Fibroblast of lung (primary cell): ENCODE measurements around the gene FBN1.

Experiments
- CTCF ChIP-seq, 2 donors: IDR thresholded peaks in 1 of 2; conservative IDR thresholded peaks in 1 of 2; 1 replicate in 1 of 2; 2 replicates in 1 of 2; pipeline ENCODE4 v1.5.1; 2011 to 2012; ENCODE audit warnings: low read length in 2 of 2, control low read depth in 1 of 2, inconsistent platforms in 1 of 2, low read depth in 1 of 2, mild to moderate bottlenecking in 1 of 2
- EZH2 ChIP-seq: IDR thresholded peaks from 2 replicates; pipeline ENCODE4 v1.5.1; 2012; ENCODE audit warnings: low read length, control low read depth, mild to moderate bottlenecking; ENCODE audit errors: missing control alignments

GRCh38 chr15:48578965-48579364 is 66.5 kb downstream of the FBN1 start:
- no peak for TF ChIP-seq CTCF (conservative IDR thresholded peaks at IDR 0.05 in 1 of 2, IDR thresholded peaks at IDR 0.05 in 1 of 2; ENCODE audit: low read depth in 1 of 2, low read length in 2 of 2)
- no peak for TF ChIP-seq EZH2
